Renal cortex interstitium (tissue), 3 donors: ENCODE data around the gene ZIK1. TPM values are rescaled to one million over a fixed set of nuclear protein-coding genes. Genes with fewer than 3 reads are reported as not detected.

Experiments
- polyA plus RNA-seq, 3 donors: library from polyadenylated mRNA; unstranded; fragments of 120-200 nt; gene quantifications; one replicate each; pipeline ENCODE4 v1.2.1, GENCODE V29; 2013; ENCODE audit not compliant: insufficient read length in 3 of 3

ZIK1 gene
- polyA plus RNA-seq, 3 donors: 19.3 to 23.8 (median 20.8) TPM

Other genes with a start within 250 kb of the ZIK1 start
- gene ZNF304, start 232.9 kb upstream of the ZIK1 start, polyA plus RNA-seq: 10 to 100 TPM; 16.2 to 17.6 (median 17.3) TPM
- gene TRAPPC2B, start 220.6 kb upstream of the ZIK1 start, polyA plus RNA-seq: 10 to 100 TPM; 16.4 to 18.2 (median 18.2) TPM
- 1 to 10 TPM; 5.9 to 7.0 (median 6.4) TPM for gene ZNF547, start 220.6 kb upstream of the ZIK1 start, polyA plus RNA-seq
- 10 to 100 TPM; 18.5 to 35.6 (median 20.5) TPM for gene ZNF548, start 194.3 kb upstream of the ZIK1 start, polyA plus RNA-seq
- gene ZNF17, start 173.0 kb upstream of the ZIK1 start, polyA plus RNA-seq: 10 to 100 TPM; 11.6 to 12.6 (median 11.9) TPM
- 10 to 100 TPM in 2 of 3 donors, 1 to 10 TPM in 1; 9.6 to 18.0 (median 10.5) TPM for gene ZNF749, start 148.8 kb upstream of the ZIK1 start, polyA plus RNA-seq
- 1 to 10 TPM; 2.5 to 4.7 (median 3.1) TPM for gene VN1R1, start 127.0 kb upstream of the ZIK1 start, polyA plus RNA-seq
- gene ZNF772, start 106.6 kb upstream of the ZIK1 start, polyA plus RNA-seq: 10 to 100 TPM; 21.3 to 23.6 (median 22.8) TPM
- 10 to 100 TPM; 20.3 to 22.7 (median 20.8) TPM for gene ZNF419, start 96.4 kb upstream of the ZIK1 start, polyA plus RNA-seq
- 10 to 100 TPM; 12.0 to 16.8 (median 15.4) TPM for gene ZNF773, start 84.2 kb upstream of the ZIK1 start, polyA plus RNA-seq
- gene ZNF549, start 56.8 kb upstream of the ZIK1 start, polyA plus RNA-seq: 10 to 100 TPM; 12.5 to 16.4 (median 15.8) TPM
- 10 to 100 TPM; 18.5 to 21.8 (median 20.6) TPM for gene ZNF550, start 24.3 kb upstream of the ZIK1 start, polyA plus RNA-seq
- 10 to 100 TPM in 1 of 3 donors, 1 to 10 TPM in 2; 7.7 to 10.8 (median 9.1) TPM for gene ZNF416, start 5.2 kb upstream of the ZIK1 start, polyA plus RNA-seq
- 1 to 10 TPM; 4.9 to 6.3 (median 4.9) TPM for gene ZNF530, start 15.7 kb downstream of the ZIK1 start, polyA plus RNA-seq
- 10 to 100 TPM; 25.4 to 29.1 (median 26.7) TPM for gene ZNF134, start 30.1 kb downstream of the ZIK1 start, polyA plus RNA-seq
- gene ZNF211, start 49.0 kb downstream of the ZIK1 start, polyA plus RNA-seq: 10 to 100 TPM; 31.6 to 42.6 (median 35.0) TPM
- gene ZSCAN4, start 84.8 kb downstream of the ZIK1 start, polyA plus RNA-seq: under 1 TPM in 2 of 3 donors, not detected in 1; 0.06 to 0.08 TPM
- gene ZNF551, start 97.8 kb downstream of the ZIK1 start, polyA plus RNA-seq: 10 to 100 TPM; 14.2 to 17.3 (median 16.4) TPM
- 10 to 100 TPM; 26.3 to 36.1 (median 27.7) TPM for gene ZNF154, start 125.1 kb downstream of the ZIK1 start, polyA plus RNA-seq
- 10 to 100 TPM; 17.7 to 20.6 (median 20.0) TPM for gene ZNF671, start 143.5 kb downstream of the ZIK1 start, polyA plus RNA-seq
- gene ZNF776, start 162.7 kb downstream of the ZIK1 start, polyA plus RNA-seq: 10 to 100 TPM; 34.6 to 45.6 (median 37.8) TPM
- gene ZNF586, start 185.5 kb downstream of the ZIK1 start, polyA plus RNA-seq: 10 to 100 TPM; 21.2 to 29.9 (median 23.7) TPM
- gene ZNF552, start 230.8 kb downstream of the ZIK1 start, polyA plus RNA-seq: 10 to 100 TPM; 14.2 to 26.2 (median 19.2) TPM
- 10 to 100 TPM; 14.2 to 18.6 (median 17.5) TPM for gene ZNF587B, start 246.2 kb downstream of the ZIK1 start, polyA plus RNA-seq